Osteocyte (in vitro differentiated cells): ENCODE data around the gene DCAF15. TPM values are rescaled to one million over a fixed set of nuclear protein-coding genes. Genes with fewer than 3 reads are reported as not detected.

Experiments used
- DNase-seq: peaks from one replicate; pipeline ENCODE4 v3.0.0; 2021; ENCODE audit warnings: mixed read lengths; ENCODE audit not compliant: unreplicated experiment; ENCODE audit errors: extremely low spot score
- H3K27ac Mint-ChIP-seq: one replicate; pipeline ENCODE4 v1.8.0; 2021; ENCODE audit warnings: mild to moderate bottlenecking, mixed read lengths; ENCODE audit not compliant: unreplicated experiment
- H3K27me3 Mint-ChIP-seq: one replicate; pipeline ENCODE4 v1.8.0; 2021; ENCODE audit warnings: mixed read lengths; ENCODE audit not compliant: unreplicated experiment
- H3K36me3 Mint-ChIP-seq: one replicate; pipeline ENCODE4 v1.8.0; 2021; ENCODE audit warnings: mixed read lengths; ENCODE audit not compliant: unreplicated experiment
- H3K4me1 Mint-ChIP-seq: one replicate; pipeline ENCODE4 v1.8.0; 2021; ENCODE audit warnings: mixed read lengths; ENCODE audit not compliant: unreplicated experiment
- H3K4me3 Mint-ChIP-seq: one replicate; pipeline ENCODE4 v1.8.0; 2021; ENCODE audit warnings: mild to moderate bottlenecking, moderate library complexity, mixed read lengths; ENCODE audit not compliant: unreplicated experiment
- H3K9me3 Mint-ChIP-seq: one replicate; pipeline ENCODE4 v1.8.0; 2021; ENCODE audit warnings: mixed read lengths; ENCODE audit not compliant: unreplicated experiment
- CTCF ChIP-seq: fragments of 200-600 bp; sonication (generic); IDR thresholded peaks from 2 replicates; pipeline ENCODE4 v1.5.0; 2021; ENCODE audit warnings: antibody characterized with exemption, mild to moderate bottlenecking, moderate library complexity
- total RNA-seq: library from RNA; stranded (reverse); gene quantifications from 2 replicates; pipeline ENCODE4 v1.2.1, GENCODE V29; 2021

The DCAF15 gene
- total RNA-seq, 1 donor from 2014 or later, result 29.3 TPM

GRCh38 chr19:13930402-13930801 is 21.9 kb upstream of the DCAF15 start:
- Mint-ChIP-seq H3K4me1 (no peaks in the 10 kb centered on the region), H3K4me3 (no peak overlapping the region), H3K27ac (no peak overlapping the region), H3K36me3 (peaks cover 9% of the 10 kb centered on the region), H3K27me3 (no peaks in the 10 kb centered on the region), H3K9me3 (no peaks in the 10 kb centered on the region)
- no peak for DNase-seq
- no peak for TF ChIP-seq CTCF

GRCh38 chr19:13931391-13932148 is 20.7 kb upstream of the DCAF15 start:
- Mint-ChIP-seq H3K27ac (no peak overlapping the region), H3K27me3 (no peaks in the 10 kb centered on the region), H3K4me1 (no peaks in the 10 kb centered on the region), H3K4me3 (no peak overlapping the region), H3K9me3 (no peaks in the 10 kb centered on the region), H3K36me3 (peaks cover 7% of the 10 kb centered on the region)
- TF ChIP-seq CTCF, result no peak
- DNase-seq, result no peak

- peaks cover 4% of the 10 kb centered on the region for H3K36me3 Mint-ChIP-seq
Observed at GRCh38 chr19:13932149-13932637, 20.1 kb upstream of the DCAF15 start.

GRCh38 chr19:13932911-13933393 is 19.4 kb upstream of the DCAF15 start:
- DNase-seq, result no peak
- Mint-ChIP-seq H3K27me3 (peaks cover 2% of the 10 kb centered on the region), H3K36me3 (peaks cover 4% of the 10 kb centered on the region), H3K4me3 (no peak overlapping the region), H3K27ac (no peak overlapping the region), H3K9me3 (no peaks in the 10 kb centered on the region), H3K4me1 (peaks cover 3% of the 10 kb centered on the region)
- TF ChIP-seq CTCF, result no peak

More at GRCh38 chr19:13932149-13932637, 20.1 kb upstream of the DCAF15 start:
- Mint-ChIP-seq H3K27ac (no peak overlapping the region), H3K4me3 (no peak overlapping the region), H3K9me3 (no peaks in the 10 kb centered on the region), H3K27me3 (no peaks in the 10 kb centered on the region), H3K4me1 (no peaks in the 10 kb centered on the region)
- TF ChIP-seq CTCF, result no peak
- no peak for DNase-seq

- Mint-ChIP-seq H3K27me3 (peaks cover 2% of the 10 kb centered on the region), H3K27ac (no peak overlapping the region), H3K4me1 (peaks cover 3% of the 10 kb centered on the region), H3K4me3 (no peak overlapping the region), H3K36me3 (no peaks in the 10 kb centered on the region), H3K9me3 (no peaks in the 10 kb centered on the region)
- no peak for DNase-seq
- no peak for TF ChIP-seq CTCF
Observed at GRCh38 chr19:13934785-13935109, 17.6 kb upstream of the DCAF15 start.
